Adipocyte (in vitro differentiated cells): ENCODE data around the gene ANTXR1.
A peak's percentile ranks its signal among the peaks of the same experiment; 100 is the strongest.

Source experiments
- DNase-seq: peaks from one replicate; pipeline ENCODE4 v3.0.0-alpha.2; 2015; ENCODE audit warnings: low read depth
- H3K27me3 ChIP-seq: replicated peaks from 2 replicates; pipeline ENCODE4 v1.7.0; 2013; ENCODE audit warnings: mild to moderate bottlenecking, low read length, moderate library complexity; ENCODE audit not compliant: control insufficient read depth, insufficient read depth
- H3K36me3 ChIP-seq: 2 replicates; pipeline ENCODE4 v1.7.0; 2013; ENCODE audit warnings: low read length, mild to moderate bottlenecking, moderate library complexity; ENCODE audit not compliant: control insufficient read depth, insufficient read depth, severe bottlenecking
- H3K4me1 ChIP-seq: 2 replicates; pipeline ENCODE4 v1.7.0; 2013; ENCODE audit warnings: mild to moderate bottlenecking, low read length, moderate library complexity; ENCODE audit not compliant: control insufficient read depth, insufficient read depth
- H3K4me3 ChIP-seq: 2 replicates; pipeline ENCODE4 v1.7.0; 2013; ENCODE audit warnings: mild to moderate bottlenecking, low read length, moderate library complexity
- H3K9ac ChIP-seq: 2 replicates; pipeline ENCODE4 v1.7.0; 2013; ENCODE audit warnings: mild to moderate bottlenecking, low read length, moderate library complexity
- H3K9me3 ChIP-seq: 2 replicates; pipeline ENCODE4 v1.7.0; 2013; ENCODE audit warnings: mild to moderate bottlenecking, low read length, moderate library complexity; ENCODE audit not compliant: control insufficient read depth

Gene ANTXR1

GRCh38 chr2:69178756-69179155 is 165.8 kb downstream of the ANTXR1 start:
- no peaks in the 10 kb centered on the region for H3K9me3 ChIP-seq
- DNase-seq = no peak
- H3K4me1 ChIP-seq = peaks cover 24% of the 10 kb centered on the region
- peaks cover 19% of the 10 kb centered on the region for H3K36me3 ChIP-seq
- no peak overlapping the region for H3K4me3 ChIP-seq
- no peaks in the 10 kb centered on the region for H3K27me3 ChIP-seq
- no peak overlapping the region for H3K9ac ChIP-seq

GRCh38 chr2:69180227-69180626 is 167.2 kb downstream of the ANTXR1 start:
- Histone ChIP-seq H3K36me3 (peaks cover 31% of the 10 kb centered on the region), H3K27me3 (no peaks in the 10 kb centered on the region), H3K4me3 (no peak overlapping the region), H3K4me1 (peaks cover 24% of the 10 kb centered on the region), H3K9ac (no peak overlapping the region), H3K9me3 (no peaks in the 10 kb centered on the region)
- no peak for DNase-seq

- peaks cover 37% of the 10 kb centered on the region for H3K36me3 ChIP-seq
- no peaks in the 10 kb centered on the region for H3K9me3 ChIP-seq
- H3K9ac ChIP-seq = no peak overlapping the region
- DNase-seq = no peak
- peaks cover 22% of the 10 kb centered on the region for H3K4me1 ChIP-seq
- H3K4me3 ChIP-seq = no peak overlapping the region
- no peaks in the 10 kb centered on the region for H3K27me3 ChIP-seq
Measured at GRCh38 chr2:69180974-69181373, 168.0 kb downstream of the ANTXR1 start.

DNA sequence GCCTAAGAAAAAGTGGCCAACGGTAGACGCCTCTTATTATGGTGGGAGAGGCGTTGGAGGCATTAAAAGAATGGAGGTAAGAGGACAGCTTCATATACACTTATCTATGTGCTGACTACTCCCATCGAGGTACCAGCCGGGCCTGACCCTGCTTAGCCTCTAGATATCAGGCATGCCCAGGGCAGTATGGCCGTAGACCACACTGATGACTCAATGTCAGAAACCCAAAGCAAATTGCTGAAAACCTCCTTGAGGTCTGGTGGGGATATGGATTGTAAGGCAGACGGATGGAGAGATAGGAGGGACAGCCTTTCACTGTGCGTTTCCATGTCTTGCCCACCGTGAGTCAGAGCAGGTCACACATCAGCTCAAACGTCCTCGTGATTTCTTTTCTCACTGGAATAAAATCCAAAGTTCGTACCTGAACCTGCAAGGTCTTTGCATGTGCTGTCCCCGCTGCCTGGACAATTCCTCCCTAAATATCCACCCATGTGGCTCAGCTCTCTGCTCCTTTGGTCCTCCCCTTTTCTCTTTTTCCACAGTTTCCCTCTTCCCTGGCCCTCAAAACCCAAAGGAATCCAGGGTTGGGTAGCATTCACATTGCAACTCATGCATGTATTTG is 168.9 kb downstream of the ANTXR1 start:
- Histone ChIP-seq H3K9me3 (no peaks in the 10 kb centered on the region), H3K36me3 (peaks cover 43% of the 10 kb centered on the region), H3K4me1 (peaks cover 12% of the 10 kb centered on the region), H3K9ac (no peak overlapping the region), H3K27me3 (no peaks in the 10 kb centered on the region), H3K4me3 (no peak overlapping the region)
- no peak for DNase-seq

DNA sequence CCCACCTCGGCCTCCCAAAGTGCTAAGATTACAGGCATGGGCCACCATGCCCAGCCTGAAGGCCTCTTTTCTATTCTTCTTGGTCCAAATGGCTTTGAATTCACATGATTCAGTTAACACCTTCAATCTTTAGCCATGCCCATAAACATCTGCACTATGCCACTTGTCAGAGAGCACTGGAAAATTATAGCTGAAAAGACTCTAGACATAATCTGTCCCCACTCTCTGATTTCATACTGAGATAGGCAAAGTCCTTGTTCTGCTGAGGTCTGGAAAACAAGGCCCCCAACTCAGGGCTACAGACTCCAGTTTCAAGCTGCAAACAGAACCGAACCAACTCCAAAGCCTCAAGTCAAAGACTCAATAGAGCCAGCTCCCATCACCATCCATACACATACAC is 170.7 kb downstream of the ANTXR1 start:
- no peaks in the 10 kb centered on the region for H3K4me1 ChIP-seq

DNA sequence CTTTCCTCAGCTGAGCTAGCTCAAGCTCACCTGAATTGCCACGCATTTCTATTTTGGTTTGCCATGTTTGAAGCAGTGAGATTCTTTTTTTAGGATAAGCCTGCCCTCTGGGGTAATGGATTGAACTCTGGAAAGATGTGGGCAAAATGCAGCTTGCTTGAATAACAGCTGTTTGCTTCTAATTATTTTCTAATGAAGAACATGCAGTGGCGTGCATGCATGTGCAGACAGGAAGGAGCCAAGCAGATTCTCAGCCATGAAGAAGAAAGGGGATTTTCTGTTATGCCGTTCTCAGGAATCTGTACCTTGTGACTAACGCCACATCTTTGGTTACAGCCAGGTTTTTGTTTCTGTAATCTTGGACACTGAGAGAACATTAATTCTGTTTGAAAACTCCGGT is 171.2 kb downstream of the ANTXR1 start:
- DNase-seq = no peak
- Histone ChIP-seq H3K4me3 (no peak overlapping the region), H3K9me3 (no peaks in the 10 kb centered on the region), H3K36me3 (peaks cover 43% of the 10 kb centered on the region), H3K4me1 (no peaks in the 10 kb centered on the region), H3K9ac (no peak overlapping the region), H3K27me3 (no peaks in the 10 kb centered on the region)

More for the DNA sequence above, 170.7 kb downstream of the ANTXR1 start:
- Histone ChIP-seq H3K4me3 (no peak overlapping the region), H3K27me3 (no peaks in the 10 kb centered on the region), H3K36me3 (peaks cover 43% of the 10 kb centered on the region), H3K9me3 (no peaks in the 10 kb centered on the region), H3K9ac (no peak overlapping the region)
- no peak for DNase-seq

GRCh38 chr2:69185807-69186206 is 172.8 kb downstream of the ANTXR1 start:
- Histone ChIP-seq H3K36me3 (peaks cover 43% of the 10 kb centered on the region), H3K9ac (no peak overlapping the region), H3K27me3 (no peaks in the 10 kb centered on the region), H3K4me1 (peaks cover 8% of the 10 kb centered on the region), H3K9me3 (no peaks in the 10 kb centered on the region), H3K4me3 (no peak overlapping the region)
- DNase-seq = no peak

- Histone ChIP-seq H3K4me1 (peaks cover 16% of the 10 kb centered on the region), H3K36me3 (peaks cover 43% of the 10 kb centered on the region)
Measured at GRCh38 chr2:69186614-69187013, 173.6 kb downstream of the ANTXR1 start.

GRCh38 chr2:69188182-69188900 is 175.4 kb downstream of the ANTXR1 start:
- peaks cover 31% of the 10 kb centered on the region for H3K36me3 ChIP-seq

More at GRCh38 chr2:69186614-69187013, 173.6 kb downstream of the ANTXR1 start:
- H3K4me3 ChIP-seq = no peak overlapping the region
- H3K9ac ChIP-seq = no peak overlapping the region
- no peaks in the 10 kb centered on the region for H3K9me3 ChIP-seq
- H3K27me3 ChIP-seq = no peaks in the 10 kb centered on the region
- DNase-seq = no peak

GRCh38 chr2:69190743-69191404 is 177.9 kb downstream of the ANTXR1 start:
- peak; percentile 54 for DNase-seq
- peaks cover 22% of the 10 kb centered on the region for H3K4me1 ChIP-seq
- H3K9me3 ChIP-seq = no peaks in the 10 kb centered on the region
- H3K36me3 ChIP-seq = peaks cover 20% of the 10 kb centered on the region
- no peaks in the 10 kb centered on the region for H3K27me3 ChIP-seq
- peak overlapping the region; percentile 5 for H3K9ac ChIP-seq
- H3K4me3 ChIP-seq = peak overlapping the region; percentile 31

More at GRCh38 chr2:69188182-69188900, 175.4 kb downstream of the ANTXR1 start:
- Histone ChIP-seq H3K4me3 (no peak overlapping the region), H3K9me3 (no peaks in the 10 kb centered on the region), H3K27me3 (no peaks in the 10 kb centered on the region), H3K9ac (no peak overlapping the region), H3K4me1 (peaks cover 20% of the 10 kb centered on the region)
- DNase-seq = no peak

DNA sequence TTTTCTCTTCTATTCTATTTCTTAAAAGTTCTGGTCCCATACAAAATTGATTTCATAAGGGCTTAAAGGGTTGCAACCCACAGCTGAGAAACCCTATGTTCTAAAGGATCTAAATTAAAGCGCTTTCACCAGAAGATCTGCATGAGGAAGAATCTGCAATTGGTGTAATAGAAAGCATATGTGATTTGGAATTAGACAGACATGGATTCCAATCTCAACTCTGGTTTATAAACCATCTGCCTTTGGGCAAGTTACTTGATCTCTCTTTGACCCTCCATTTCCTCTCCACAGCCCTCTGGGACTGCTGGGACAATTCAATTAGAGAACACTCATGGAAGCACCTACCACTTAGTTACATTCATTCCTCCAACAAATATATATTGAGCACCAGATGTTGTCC is 178.7 kb downstream of the ANTXR1 start:
- peaks cover 30% of the 10 kb centered on the region for H3K4me1 ChIP-seq
- H3K27me3 ChIP-seq = no peaks in the 10 kb centered on the region
- H3K36me3 ChIP-seq = peaks cover 13% of the 10 kb centered on the region
- no peak overlapping the region for H3K9ac ChIP-seq
- H3K9me3 ChIP-seq = no peaks in the 10 kb centered on the region
- no peak overlapping the region for H3K4me3 ChIP-seq
- peak; percentile 76 for DNase-seq
